MV-4-11 (cell line): Measurements from ENCODE around the gene SDR39U1.

ENCODE experiments used
- DNase-seq: peaks from one replicate; lab custom pipeline; 2025; lab: John Stamatoyannopoulos, UW

SDR39U1 gene

DNA sequence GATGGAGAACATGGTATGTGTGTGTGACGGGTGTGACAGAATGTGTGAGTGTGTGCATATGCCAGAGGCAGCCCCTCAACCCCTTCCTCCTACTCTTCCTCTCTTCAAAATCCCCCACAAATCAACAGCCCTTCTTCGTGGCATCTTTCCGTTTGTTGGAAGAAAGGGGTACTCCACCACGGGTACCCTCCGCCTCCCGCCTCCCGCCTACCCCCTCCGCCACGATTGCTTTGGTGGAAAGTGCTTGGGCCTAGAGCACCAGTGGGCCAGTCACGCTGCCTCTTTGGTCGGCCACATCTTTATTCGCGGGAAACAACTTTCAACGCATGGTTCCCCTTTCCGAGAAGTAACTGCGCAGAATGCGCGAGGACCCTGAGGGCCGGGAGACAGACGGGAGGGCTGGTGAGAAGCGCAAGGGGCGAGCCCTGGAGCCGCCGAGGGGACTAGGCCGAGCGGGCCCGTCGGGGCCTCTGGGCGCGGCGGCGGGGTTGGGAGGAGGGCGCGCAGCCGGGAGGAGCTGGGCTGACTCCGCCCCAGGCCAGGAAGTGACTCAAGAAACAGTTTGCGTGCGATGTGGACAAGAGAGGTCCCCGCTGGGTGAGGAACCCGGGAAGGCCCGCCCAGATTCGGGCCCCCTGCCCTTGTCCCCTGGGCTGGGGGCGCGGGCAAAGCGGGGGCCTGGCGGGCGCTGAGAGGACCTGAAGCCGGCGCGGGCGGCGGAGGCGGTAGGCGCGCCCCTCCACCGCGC is 13.0 kb downstream of the SDR39U1 start, which contains the start of the genes CBLN3 and KHNYN:
TSS of gene CBLN3 (minus strand) at position 274 of the 748 bp plus-strand sequence. CDS start 614 bp downstream, outside the sequence.
TSS of gene KHNYN (plus strand) at position 560 of the 748 bp plus-strand sequence. CDS start 777 bp downstream, outside the sequence.
- peak; percentile 82 for DNase-seq

- DNase-seq: no peak
Measured at GRCh38 chr14:24428628-24429394, 13.8 kb downstream of the SDR39U1 start.

- no peak for DNase-seq
Measured at GRCh38 chr14:24427537-24428508, 14.8 kb downstream of the SDR39U1 start.

DNA sequence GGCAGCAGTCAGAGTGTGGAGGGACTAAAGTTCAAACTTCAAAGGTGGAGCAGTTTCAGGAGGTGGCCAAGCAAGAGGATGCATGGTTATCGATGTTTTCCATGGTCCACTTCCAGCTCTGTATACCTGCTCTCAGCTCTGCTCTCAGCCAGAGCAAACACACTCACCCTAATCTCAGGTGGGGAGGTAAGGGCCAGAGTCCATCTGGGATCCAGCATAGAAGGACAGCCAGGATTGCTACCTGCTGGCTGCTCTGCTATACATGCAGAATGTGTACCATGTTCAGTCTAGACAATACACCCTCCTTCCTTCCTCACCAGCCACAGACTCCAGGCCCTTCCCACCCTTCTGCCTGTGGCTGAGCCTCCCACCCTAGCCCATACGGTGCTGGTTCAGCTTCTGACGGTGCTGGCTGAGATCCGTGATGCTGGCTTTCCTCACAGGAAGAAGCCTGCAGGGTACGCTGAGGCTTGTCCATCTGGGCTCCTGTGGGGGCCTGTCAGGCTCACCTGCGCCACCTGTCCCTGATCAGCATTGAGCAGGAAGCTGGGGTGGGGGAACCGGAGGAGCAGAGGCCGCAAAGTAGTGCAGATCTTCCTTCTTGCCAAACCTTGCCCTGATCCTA is 15.6 kb downstream of the SDR39U1 start:
- no peak for DNase-seq

DNA sequence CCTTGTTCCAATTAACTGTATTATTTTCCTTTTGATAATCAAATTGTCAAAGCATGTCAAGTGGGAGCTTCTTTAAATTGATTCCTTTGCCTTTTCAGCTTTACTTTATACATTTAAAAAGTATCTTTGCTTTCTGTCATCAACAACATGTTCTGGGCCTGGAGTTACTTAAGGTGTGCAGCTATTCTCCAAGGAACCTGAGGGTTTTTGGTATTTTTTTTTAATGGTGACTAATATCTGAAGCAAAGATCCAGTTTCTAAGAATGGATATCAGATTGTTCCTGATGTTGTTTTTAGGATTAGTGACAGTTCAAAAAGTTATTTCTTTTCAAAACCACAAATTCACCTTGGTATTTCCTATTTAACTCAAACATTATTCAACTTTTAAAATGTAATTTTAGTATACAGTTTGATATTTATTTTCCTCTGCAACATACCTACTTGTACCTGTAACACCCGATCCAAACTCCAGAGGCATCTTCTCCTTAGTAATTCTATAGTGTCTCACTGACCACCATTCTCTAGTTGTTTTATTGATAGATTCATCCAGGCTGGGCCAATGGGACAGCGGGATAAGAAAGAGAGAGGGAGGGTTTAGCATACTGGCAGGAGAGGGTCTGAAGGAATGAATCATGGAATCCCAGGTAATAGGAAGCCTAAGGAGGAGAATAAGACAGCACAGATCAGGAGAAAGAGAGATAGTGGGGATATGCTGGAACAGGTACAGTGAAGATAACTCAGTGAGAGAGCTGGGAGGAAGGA is 16.2 kb downstream of the SDR39U1 start:
- DNase-seq: no peak

DNA sequence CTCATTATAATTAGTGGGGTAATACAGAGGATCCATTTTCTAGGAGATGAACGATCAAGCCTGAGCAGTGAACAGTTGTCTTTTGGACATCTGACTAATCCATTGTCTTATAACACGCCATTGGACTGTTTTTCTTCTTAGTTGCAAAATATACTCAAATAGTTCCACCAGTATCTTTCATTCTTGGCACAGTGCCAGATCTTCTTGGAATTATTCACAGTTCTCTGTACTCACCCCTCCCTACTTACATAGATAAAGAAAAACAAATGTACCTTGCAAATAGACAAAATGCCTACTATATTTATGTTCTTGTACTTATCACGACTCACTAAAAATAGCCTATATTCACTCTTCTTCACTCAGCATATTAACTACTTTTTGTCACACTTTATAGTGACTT is 16.9 kb downstream of the SDR39U1 start:
- DNase-seq: no peak

DNA sequence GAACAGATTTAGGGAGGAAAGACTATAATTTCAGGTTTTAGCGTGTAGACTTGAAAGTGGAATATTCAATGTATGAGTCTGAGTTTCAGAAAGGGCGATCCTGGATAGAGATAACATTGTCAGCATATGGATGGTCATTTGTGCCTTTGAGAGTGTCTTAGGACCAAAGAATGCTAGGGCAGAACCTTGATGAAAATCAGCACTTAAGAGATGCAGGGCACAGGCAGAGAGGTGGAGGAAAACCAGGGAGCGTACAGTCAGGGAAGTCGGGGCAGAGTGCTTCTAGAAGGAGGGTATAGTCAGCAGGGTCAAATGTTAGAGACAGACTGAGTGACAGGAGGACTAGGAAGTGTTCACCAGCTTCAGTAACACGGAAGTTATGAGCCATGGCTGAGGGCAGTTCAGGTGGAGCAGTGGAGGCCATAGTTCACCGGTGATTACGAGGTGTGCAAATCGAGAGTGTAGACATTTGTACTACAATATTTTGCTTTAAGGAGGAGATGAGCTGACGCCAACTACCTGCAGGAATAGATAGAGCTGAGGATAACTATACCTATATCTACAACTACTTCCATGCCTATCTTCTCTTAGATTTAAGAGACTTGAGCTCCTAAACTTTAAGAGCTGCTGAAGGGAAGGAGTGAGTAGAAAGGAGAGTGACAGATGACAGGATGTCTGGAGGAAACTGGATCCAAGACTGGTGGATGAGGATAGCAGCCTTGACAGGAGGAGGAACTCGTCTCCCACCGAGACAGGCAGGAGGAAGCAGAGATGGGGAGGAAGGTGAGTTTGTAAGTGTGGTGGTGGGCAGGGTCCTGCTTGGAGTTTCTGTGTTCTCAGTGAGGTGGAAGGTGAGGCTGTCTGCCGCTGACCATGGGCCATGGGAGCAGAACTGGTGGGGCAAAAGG is 19.6 kb downstream of the SDR39U1 start:
- DNase-seq: no peak

GRCh38 chr14:24422261-24422660 is 20.3 kb downstream of the SDR39U1 start:
- DNase-seq: peak; percentile 61

- no peak for DNase-seq
Measured at GRCh38 chr14:24418492-24418873, 24.1 kb downstream of the SDR39U1 start.

GRCh38 chr14:24417832-24418491 is 24.6 kb downstream of the SDR39U1 start:
- DNase-seq: no peak

DNA sequence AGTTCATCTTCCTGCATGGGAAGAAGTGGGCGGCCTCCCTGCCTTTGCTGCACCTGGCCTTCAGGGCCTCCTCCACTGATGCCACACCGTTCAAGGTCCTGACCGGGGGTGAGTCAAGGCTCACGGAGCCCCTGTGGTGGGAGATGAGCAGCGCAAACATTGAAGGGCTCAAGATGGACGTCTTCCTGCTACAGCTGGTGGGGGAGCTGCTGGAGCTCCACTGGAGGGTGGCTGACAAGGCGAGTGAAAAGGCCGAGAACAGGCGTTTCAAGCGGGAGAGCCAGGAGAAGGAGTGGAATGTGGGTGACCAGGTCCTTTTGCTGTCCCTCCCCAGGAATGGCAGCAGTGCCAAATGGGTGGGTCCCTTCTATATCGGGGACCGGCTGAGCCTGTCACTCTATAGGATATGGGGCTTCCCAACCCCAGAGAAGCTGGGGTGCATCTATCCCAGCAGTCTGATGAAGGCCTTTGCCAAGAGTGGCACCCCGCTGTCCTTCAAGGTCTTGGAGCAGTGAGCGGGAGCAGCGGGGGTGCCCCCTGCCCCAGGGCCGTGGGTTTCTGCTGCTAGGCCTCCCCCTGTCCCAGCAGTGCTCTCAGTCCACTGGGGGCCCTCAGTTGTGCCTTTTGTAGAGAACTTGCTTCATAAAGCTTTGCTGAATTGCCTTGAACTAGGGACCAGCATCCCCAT is 25.5 kb downstream of the SDR39U1 start:
- DNase-seq: no peak

DNA sequence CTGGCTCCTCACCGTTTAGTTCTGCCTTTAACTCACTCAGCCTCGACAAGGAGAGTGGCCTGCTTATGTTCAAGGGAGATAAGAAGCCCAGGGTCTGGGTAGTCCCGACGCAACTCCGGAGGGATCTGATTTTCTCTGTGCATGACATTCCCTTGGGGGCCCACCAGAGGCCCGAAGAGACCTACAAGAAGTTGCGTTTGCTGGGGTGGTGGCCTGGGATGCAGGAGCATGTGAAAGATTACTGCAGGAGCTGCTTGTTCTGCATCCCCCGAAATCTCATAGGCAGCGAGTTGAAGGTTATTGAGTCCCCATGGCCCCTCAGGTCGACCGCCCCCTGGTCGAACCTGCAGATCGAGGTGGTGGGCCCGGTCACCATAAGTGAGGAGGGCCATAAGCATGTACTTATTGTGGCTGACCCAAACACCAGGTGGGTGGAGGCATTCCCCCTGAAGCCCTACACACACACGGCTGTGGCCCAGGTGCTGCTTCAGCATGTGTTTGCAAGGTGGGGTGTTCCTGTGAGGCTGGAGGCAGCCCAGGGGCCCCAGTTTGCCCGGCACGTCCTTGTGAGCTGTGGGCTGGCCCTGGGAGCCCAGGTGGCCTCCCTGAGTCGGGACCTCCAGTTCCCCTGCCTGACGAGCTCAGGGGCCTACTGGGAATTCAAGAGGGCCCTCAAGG is 26.2 kb downstream of the SDR39U1 start:
- DNase-seq: no peak

DNA sequence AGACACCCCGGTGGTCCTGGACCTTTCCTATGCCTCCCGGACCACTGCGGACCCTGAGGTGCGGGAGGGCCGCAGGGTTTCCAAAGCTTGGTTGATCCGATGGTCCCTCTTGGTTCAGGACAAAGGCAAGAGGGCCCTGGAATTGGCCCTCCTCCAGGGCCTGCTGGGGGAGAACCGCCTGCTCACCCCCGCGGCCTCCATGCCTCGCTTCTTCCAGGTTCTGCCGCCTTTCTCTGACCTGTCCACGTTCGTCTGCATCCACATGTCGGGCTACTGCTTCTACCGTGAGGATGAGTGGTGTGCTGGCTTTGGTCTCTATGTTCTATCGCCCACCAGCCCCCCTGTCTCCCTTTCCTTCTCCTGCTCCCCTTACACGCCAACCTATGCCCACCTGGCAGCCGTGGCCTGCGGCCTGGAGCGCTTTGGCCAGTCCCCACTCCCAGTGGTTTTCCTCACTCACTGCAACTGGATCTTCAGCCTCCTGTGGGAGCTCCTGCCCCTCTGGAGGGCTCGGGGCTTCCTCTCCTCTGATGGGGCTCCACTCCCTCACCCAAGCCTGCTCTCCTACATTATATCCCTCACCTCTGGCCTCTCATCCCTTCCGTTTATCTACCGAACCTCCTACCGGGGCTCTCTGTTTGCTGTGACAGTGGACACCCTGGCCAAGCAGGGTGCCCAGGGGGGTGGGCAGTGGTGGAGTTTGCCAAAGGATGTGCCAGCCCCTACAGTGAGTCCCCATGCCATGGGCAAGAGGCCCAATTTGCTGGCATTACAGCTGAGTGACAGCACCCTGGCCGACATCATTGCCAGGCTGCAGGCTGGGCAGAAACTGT is 26.9 kb downstream of the SDR39U1 start:
- no peak for DNase-seq

GRCh38 chr14:24414732-24415420 is 27.7 kb downstream of the SDR39U1 start:
- no peak for DNase-seq

- no peak for DNase-seq
Measured at GRCh38 chr14:24414077-24414476, 28.5 kb downstream of the SDR39U1 start.
